Measurements from ENCODE around the gene MAD1L1.

DNA sequence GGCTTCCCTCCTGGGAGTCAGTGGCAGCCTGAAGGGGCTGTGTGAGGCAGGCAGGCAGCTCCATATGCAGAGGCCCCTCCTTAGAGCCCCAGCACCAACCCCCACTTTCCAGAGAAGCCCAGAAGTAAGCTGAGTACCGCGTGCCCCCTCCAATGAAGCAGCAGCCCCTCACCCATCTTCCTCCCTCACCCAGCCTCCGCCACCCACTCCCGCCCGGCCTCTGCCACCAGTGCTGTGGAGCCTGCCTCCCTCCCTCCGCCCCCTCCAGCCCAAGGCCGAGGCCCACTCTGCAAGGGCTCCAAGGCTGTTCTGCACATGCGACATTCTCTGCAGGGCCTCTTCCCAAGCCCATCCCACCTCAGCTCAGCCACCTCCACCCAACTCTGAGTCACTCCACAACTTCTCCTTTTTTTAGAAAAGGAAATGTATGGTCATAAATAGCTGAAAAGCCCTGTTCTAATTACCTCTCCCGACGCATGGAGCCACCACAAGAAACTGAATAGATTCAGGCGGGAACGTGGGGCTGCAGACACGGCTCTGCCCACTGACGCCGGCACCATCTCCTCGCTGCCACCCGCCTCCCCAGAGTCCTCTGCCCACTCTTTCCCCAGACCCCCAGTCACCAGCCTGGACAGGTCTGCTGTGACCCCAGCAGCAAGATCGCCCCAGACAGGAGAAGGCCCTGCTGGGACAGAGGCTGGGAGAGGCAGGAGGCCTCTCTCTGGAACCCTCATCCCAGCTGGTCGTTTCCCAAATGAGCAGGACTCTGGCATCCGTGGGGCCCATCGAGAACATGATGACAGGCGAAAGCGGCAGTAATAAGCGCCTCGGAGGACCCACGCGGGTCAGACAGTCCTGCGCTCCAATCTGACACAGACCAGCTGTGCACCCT, 213.9 kb downstream of the MAD1L1 start:
- TF ChIP-seq, protein P1, sequence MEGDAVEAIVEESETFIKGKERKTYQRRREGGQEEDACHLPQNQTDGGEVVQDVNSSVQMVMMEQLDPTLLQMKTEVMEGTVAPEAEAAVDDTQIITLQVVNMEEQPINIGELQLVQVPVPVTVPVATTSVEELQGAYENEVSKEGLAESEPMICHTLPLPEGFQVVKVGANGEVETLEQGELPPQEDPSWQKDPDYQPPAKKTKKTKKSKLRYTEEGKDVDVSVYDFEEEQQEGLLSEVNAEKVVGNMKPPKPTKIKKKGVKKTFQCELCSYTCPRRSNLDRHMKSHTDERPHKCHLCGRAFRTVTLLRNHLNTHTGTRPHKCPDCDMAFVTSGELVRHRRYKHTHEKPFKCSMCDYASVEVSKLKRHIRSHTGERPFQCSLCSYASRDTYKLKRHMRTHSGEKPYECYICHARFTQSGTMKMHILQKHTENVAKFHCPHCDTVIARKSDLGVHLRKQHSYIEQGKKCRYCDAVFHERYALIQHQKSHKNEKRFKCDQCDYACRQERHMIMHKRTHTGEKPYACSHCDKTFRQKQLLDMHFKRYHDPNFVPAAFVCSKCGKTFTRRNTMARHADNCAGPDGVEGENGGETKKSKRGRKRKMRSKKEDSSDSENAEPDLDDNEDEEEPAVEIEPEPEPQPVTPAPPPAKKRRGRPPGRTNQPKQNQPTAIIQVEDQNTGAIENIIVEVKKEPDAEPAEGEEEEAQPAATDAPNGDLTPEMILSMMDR (IDR thresholded peaks at IDR 0.05 in 8 of 11, conservative IDR thresholded peaks at IDR 0.05 in 3 of 11): no peak
- no peak for TF ChIP-seq POLR2AphosphoS5 (IDR thresholded peaks at IDR 0.05)
- TF ChIP-seq POLR2A (IDR thresholded peaks at IDR 0.05): no peak
